Measurements from ENCODE around the gene BAHCC1.
"Not testable (repeated sequence)": the region's sequence is repeated elsewhere in the genome, so short reads cannot be mapped to it uniquely, and the experiment has no call there.

Gene BAHCC1

DNA sequence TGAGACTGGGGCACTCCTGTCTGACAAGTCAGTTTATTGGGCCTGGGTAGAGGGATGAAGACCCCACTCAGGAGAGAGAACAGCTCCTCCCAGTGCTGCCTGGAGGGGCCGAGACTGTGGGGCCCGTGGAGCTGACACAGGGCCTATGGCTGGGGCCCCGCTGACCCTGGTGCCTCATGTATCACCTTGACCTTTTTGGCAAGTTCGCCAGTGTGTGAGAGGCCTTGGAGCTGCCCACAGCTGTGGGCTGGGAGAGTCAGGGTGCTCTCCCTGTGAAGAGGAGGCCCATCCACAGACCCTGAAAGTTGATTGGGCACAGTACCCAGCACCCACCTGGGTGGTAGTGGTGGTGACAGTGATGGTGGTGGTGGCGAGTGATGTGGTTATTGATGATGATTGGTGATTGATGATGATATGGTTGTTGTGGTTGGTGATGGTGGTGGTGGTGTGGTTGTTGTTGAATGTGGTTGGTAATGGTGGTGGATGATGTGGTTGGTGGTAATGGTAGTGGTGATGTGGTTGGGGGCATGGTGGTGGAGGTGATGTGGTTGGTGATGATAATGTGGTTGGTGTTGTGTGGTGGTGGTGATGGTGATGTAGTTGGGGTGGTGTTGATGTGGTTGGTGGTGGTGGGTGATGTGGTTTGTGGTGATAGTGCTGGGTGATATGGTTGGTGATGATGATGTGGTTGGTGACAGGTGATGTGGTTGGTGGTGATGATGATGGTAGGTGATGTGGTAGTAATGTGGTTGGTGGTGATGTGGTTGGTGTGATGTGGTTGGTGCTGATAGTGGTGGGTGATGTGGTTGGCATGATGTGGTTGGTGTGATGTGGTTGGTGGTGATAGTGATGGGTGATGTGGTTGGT lies 29.1 kb downstream of the BAHCC1 start:
- in situ Hi-C loops (cut with MboI; ENCODE audit: low sequenced_read_pairs) = no loop called here

DNA sequence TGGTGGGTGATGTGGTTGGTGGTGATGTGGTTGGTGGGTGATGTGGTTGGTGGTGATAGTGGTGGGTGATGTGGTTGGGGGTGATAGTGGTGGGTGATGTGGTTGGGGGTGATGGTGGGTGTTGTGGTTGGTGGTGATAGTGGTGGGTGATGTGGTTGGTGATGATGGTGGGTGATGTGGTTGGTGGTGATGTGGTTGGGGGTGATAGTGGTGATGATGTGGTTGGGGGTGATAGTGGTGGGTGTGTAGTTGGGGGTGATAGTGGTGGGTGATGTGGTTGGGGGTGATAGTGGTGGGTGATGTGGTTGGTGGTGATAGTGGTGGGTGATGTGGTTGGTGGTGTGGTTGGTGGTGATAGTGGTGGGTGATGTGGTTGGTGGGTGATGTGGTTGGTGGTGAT lies 29.8 kb downstream of the BAHCC1 start:
- in situ Hi-C loops (cut with MboI; ENCODE audit: low sequenced_read_pairs) = not testable (repeated sequence)

DNA sequence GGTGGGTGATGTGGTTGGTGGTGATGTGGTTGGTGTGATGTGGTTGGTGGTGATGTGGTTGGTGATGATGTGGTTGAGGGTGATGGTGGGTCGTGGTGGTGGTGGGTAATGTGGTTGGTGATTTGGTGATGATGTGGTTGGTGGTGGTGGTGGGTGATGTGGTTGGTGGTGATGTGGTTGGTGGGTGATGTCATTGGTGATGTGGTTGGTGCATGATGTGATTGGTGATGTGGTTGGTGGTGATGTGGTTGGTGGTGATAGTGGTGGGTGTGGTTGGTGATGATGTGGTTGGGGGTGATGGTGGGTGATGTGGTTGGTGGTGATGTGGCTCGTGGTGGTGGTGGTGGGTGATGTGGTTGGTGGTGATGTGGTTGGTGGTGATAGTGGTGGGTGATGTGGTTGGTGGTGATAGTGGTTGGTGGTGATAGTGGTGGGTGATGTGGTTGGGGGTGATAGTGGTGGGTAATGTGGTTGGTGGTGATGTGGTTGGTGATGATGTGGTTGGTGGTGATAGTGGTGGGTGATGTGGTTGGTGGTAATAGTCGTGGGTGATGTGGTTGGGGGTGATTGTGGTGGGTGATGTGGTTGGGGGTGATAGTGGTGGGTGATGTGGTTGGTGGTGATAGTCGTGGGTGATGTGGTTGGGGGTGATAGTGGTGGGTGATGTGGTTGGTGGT lies 30.6 kb downstream of the BAHCC1 start:
- in situ Hi-C loops (cut with MboI; ENCODE audit: low sequenced_read_pairs) = not testable (repeated sequence)

DNA sequence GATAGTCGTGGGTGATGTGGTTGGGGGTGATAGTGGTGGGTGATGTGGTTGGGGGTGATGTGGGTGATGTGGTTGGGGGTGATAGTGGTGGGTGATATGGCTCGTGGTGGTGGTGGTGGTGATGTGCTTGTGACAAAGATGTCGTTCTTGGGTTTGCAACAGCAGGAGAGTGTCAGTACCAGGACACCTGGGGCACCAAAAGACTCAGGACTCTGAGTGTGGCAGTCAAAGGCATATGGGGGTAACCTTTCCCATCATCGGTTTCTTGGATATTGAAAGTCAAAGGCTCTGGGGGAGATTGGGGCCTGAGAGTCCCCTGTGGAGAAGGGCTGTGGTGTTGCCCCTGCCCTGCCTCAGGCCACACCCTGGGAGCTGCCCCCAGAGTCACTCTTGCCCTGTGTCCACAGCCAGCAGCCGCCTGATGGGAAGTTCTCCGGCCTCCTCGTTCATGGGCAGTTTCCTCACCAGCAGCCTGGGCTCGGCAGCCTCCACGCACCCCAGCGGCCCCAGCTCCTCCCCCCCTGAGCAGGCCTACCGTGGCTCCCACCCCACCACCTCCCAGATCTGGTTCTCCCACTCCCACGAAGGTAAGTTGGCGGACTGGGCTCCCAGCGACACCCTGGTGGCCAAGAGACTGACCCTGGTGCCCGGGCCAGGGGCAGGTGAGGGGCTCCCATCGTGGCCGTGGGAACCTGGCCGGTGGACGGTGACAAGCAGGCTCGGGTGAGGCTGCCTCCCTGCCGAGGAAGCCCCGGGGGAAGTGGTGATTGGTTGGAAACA lies 31.3 kb downstream of the BAHCC1 start:
- in situ Hi-C loops (cut with MboI; ENCODE audit: low sequenced_read_pairs) = no loop called here

DNA sequence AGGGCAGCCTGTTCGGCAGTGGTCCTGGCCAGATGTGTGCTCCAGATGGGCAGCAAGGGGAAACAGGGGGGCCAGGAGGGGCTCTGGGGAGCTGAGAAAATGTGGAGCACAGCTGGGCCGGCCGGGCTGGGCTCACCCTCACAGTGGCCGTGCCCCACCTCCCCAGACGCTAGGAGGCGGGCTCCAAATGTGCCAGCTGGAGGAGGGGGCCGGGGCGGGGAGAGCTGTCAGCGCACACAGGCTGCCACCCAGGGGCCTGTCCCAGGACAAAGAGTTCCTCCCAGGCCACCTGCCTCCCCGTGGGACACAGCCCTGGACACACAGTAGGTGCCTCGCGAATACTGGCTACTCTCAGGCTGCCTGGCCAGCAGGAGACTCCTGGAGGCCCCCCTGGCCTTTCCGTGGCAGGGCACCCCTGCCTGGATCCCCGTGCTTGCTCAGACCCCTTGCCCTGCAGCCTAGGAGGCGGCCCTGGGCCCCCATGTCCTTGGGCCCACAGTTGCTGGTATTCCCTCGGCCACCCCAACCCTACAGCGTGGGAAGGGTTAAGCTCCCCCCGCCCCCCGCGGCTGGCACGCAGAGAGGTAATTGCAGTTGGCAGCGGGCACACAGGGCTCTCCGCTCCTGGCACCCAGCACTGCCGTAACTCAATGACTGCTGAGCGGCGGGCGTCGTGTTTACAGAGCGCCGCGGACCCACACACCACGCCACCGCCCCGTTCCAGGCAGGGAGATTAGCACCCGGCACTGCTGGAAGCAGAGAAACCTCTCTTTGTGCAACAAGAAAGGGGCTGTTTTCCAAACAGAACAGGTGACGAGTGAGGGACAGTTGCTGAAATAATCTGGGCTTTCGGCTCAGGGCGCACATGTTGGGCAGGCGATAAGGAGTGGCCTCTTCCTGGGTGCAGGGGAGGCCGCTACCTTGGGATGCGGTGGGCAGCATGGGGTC lies 32.2 kb downstream of the BAHCC1 start:
- in situ Hi-C loops (cut with MboI; ENCODE audit: low sequenced_read_pairs) = no loop called here

DNA sequence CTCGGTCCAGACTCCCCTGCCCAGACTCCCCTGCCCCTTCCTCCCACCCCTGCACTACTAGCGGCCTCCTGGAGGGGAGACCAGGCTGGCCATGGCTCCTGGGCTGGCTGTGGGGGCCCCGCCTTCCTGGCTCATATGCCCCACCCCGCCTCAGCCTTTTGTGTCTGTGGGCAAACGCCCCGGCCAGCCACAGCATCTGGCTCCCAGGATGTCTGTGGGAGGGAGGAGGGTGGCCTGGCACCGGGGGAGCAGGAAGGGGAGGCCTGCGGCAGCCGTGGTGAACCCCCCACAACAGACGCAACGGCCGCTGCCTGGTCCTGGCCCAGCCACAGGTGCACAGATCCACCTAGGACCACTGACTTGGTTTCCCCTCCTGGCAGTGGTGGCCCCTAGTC lies 32.9 kb downstream of the BAHCC1 start:
- in situ Hi-C loops (cut with MboI; ENCODE audit: low sequenced_read_pairs) = no loop called here

DNA sequence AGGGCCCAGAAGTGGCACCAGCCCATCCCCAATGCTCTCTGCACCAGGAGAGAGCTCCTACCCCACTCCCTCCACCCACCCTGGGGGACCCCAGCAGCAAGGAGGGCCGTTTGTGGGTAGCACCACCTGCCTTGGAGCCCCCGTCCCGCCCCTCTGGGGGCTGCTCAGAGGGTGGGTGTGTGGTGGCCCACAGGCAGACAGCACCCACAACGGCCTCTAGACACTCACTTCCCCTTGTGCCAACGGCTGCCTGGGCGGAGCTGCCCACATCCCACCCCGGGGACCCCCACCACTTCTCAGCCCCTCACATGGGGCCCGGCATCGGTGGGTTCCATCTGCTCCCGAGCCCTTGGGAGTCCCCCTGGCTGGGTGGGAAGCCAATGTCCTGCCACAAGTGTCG lies 33.3 kb downstream of the BAHCC1 start:
- in situ Hi-C loops (cut with MboI; ENCODE audit: low sequenced_read_pairs) = no loop called here

DNA sequence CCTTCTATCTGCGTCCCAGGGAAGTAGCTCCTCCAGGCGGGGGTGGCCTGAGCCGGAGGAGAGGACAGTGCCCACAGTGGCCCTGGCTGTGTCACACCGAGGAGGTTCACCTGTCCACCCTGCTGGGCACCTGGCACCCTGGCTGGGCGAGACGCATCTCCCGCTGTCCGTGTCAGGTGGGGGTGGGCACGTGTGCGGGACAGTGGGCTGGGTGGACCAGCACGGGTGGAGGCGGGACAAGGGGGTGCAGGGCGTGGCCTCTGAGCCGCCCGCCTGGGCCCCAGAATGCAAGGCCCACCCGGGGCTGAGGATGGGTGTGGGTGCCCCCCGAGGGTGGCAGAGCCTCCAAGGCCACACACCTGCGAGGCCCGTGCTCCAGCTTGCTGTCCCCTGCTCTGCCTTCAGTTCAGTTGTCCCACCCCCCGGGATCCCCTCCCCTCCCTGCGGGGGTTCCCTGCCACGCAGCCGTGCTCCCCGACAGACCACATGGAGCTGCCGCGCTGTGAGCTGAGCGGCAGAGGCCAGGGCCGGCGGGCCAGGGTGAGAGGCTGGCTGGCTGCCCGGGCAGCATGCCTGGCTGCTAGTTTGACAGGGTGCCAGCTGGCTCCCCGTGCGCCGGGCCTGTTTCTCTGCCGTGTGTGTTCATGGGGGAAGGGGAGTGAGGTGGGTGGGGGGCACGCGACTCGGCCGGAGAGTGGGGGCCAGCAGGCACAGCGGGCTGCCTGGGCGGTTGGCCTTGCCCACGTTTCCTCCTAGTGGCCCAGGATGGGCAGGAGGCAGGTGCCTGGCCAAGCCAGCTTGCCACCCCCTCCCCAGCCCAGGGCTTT lies 33.9 kb downstream of the BAHCC1 start:
- in situ Hi-C loops (cut with MboI; ENCODE audit: low sequenced_read_pairs) = no loop called here

DNA sequence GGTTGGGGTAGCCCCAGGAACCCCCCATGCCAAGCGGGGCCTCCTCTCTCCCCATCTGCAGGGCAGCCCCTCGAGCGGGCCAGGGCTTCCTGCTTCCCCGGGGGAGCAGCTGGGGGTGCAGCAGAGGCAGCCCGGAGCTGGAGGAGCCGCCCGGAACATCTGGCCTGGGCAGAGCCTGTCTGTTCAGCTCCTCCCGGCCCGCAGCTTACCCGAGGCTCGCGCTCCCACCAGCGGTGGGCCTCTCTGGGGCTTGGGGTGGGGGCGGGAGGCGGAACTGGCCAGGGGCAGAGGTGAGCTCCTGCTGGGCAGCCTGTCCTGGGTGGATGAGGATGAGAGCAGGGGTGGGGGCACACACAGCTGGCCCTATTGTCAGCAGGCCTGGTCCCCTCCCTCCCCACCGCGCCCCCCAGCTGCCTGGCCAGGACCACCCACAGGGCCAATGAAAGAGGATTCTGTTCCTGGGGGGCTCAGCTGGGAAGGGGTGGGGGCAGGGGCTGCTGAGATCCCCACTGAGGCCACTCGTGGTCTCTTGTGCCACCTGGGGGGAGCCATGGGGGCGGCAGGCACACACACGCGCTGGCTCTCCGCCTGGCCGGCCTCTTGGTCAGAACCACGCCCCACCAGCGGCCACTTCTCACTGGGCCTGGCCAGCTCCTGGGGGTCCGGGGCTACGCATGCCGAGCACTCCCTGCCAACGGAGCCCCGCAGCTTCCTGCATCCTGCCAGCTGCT lies 34.7 kb downstream of the BAHCC1 start:
- in situ Hi-C loops (cut with MboI; ENCODE audit: low sequenced_read_pairs) = no loop called here

DNA sequence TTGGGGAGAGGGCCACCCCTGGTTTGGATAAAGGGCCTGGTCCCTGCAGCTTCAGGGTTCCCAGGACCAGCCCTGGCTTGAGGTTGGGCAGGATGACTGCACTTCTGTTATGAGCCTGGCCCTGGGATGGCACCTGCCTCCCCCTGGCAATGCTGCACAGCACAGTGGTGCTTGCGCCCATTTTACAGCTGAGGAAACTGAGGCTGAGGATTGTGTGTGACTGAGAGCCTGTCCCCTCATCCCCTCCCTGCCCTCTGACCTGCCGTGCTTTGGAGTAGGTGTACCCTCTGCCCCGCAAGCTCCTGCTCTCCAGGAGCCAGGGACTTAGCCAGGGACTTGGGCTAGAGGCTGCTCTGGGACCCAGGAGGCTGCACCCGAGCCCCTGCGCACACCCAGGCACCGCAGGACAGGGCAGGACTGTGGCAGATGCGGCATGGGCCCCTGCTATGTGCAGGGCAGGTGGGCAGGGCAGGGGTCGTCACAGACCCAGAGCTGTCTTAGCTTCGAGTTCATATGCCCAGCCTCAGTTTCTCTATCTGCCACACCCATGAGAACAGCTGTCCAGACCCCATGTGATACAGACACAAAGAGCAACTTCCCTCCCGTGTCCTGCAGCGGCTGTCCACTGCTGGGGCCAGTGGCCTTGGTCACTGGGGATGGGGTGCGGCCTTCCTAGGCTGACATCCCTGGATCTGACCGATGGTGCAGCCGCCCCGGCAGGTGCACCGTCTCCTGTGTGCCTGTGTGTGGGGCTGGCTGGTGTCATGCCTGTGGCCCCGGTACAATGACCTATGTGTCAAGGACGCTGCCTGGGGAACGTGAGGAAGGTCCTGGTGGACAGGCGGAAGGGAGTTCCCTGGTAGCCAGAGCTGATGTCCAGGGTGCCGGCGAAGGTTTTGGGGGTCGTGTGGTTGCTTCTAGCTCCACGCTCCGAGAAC lies 36.6 kb downstream of the BAHCC1 start:
- in situ Hi-C loops (cut with MboI; ENCODE audit: low sequenced_read_pairs) = no loop called here

DNA sequence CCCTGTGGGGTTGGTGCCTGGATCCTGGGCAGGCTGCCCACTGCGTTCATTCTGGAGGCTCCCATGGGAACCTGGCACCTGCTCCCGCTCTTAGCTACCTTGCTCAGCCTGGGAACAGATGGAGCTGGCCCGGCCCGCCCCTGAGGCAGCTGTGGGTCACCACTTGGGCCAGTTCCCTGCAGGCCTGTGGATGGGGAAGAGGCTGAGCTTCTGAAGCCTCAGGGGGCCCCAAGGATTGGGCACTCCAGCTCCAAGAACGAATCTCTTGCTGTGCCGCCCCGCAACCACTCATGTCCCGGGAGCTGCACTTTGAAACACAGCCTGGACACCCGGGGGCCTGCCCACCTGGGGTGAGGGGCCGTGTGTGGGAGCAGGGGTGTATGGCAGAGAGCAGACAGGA lies 37.7 kb downstream of the BAHCC1 start:
- in situ Hi-C loops (cut with MboI; ENCODE audit: low sequenced_read_pairs) = no loop called here

DNA sequence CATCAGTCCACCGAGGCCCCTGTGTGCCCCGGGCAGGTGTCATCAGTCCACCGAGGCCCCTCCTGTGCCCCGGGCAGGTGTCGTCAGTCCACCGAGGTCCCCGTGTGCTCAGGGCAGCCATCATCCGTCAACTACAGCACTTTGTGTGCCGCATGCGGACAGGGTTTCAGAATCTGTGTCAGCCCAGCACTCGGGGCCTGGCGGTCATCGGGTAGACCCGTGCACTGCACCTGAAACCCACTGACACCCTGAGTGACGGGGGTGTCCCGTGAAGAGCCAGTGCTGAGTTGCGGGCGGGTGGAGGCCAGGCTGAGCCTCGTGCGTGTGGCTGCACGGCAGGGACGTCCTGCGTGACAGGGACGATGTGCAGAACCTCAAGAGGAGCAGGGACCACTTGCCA lies 38.4 kb downstream of the BAHCC1 start:
- in situ Hi-C loops (cut with MboI; ENCODE audit: low sequenced_read_pairs) = no loop called here

DNA sequence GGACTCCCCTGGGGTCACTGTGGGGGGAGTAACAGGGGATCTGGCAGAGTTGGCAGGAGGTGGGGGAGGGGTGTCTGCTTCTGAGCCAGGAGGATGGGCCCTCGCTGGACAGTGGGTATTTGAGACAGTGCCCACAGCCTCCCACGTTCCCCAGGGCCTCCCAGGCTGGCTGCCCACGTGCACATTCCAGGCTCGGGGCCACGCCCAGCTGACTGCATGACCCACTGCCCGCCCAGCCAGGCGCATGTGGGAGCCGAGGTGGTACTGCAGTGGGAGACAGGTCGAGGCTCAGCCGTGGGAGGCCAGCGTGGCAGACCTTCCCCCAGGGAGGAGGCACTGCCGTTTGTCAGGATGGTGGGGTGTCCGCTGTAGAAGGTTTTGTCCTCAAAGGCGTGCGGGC lies 38.8 kb downstream of the BAHCC1 start:
- in situ Hi-C loops (cut with MboI; ENCODE audit: low sequenced_read_pairs) = no loop called here

DNA sequence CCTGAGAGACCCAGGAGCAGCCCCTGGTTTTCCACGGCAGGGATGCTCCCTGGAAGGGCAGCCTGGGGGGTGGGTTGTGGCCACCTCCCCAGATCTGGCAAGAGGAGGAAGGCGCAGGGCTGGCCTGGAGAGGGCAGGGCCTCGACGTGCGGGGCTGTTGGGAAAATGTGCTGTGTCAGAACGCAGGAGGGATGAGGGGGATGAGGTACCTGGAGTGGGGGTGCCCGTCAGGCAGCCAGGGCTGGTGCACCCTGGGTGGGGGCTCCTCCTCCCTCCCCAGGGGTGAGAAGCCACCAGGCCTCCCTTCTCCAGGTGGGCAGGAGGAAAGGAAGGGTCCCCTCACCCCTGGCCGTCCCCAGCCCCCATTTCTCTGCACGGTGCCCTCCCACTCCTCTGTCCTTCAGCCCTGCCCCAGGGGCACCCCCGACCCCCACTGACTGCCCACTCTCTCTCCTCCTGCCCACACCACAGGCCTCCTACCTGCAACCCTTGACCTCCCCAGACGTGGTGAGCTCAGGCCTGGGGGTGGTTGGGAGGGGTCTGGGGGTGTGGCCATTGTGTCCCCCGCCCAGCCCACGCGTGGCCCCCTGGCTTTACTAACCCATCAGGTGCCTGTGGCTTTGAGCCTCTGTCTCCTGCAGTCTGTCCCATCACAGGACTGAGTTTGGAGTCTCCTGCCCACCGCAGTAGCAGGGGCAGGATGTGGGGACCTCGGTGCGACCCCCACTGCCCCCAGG lies 39.6 kb downstream of the BAHCC1 start:
- in situ Hi-C loops (cut with MboI; ENCODE audit: low sequenced_read_pairs) = no loop called here

DNA sequence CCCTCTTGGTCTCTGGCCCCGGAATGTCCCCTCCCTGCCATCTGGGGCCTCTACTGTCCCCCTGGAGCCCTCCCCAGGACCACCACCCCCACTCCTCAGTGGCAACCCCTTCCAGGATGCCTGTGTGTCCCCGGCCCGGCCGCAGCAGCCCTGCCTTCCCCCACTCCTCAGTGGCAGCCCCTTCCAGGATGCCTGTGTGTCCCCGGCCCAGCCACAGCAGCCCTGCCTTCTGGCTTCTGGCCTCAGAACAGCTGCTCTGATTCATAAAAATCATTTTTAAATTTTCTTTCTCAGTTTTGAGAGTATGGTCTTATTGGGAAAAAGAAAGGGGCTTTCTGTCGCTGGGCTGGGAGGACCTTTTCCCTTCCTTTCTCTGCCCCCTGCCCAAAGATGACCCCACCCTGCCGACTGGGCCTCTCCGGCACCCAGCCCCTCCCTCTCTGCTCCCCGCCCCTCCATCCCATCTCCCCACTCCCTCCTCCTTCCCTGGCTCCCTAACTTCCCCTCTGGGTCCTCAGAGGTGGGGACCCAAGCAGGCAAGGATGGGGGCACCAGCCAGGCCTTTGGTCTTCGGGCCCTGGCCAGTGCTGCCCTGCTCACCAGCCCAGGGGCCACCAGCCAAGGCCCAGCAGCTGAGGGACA lies 40.5 kb downstream of the BAHCC1 start:
- in situ Hi-C loops (cut with MboI; ENCODE audit: low sequenced_read_pairs) = no loop called here

DNA sequence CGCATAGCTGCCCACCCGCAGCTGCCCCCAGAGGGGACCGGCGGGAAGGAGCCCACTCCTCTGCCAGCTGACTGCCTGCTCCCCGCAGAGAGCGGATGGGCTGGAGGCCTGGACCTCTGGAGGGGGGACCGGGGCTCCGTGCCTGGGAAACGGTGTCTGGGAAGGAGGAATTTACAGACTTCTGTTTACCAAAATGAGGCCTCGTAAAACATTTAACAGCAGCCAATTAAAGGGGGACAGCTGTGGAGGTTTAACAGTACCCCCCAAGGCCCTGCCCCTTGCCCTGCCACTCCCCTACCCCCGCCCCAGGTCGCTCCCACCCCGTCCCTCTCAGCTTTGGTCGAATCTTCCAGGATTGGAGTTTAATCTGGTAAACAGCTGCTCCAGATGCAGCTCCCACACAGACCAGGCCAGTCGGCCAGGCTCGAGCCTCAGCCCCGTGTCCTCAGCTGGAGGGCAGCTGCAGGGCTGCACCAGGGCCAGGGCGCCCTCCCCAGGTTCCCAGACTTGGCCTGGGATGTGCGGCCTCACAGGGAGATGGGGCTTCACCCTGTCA lies 41.1 kb downstream of the BAHCC1 start:
- in situ Hi-C loops (cut with MboI; ENCODE audit: low sequenced_read_pairs) = no loop called here
